Upper lobe of left lung (tissue), 6 donors: ENCODE measurements around the gene HELLS. TPM values are rescaled to one million over a fixed set of nuclear protein-coding genes. Genes with fewer than 3 reads are reported as not detected.

Source experiments
- ATAC-seq, 2 donors: fragments of 200-7000 bp; cut with Tn5 transposase; one replicate each; pipeline ENCODE4 v1.9.1; 2022; ENCODE audit warnings: mild to moderate bottlenecking in 2 of 2, moderate library complexity in 2 of 2; ENCODE audit not compliant: low FRiP score in 2 of 2
- DNase-seq, 2 donors: peaks; one replicate each; pipeline ENCODE4 v3.0.0-alpha.2; 2019 to 2020
- H3K27ac ChIP-seq, 4 donors: fragments of 200-600 bp; sonication (generic); one replicate each; pipeline ENCODE4 v1.5.1; 2016 to 2019
- H3K27me3 ChIP-seq, 4 donors: fragments of 200-600 bp; sonication (generic); one replicate each; pipeline ENCODE4 v1.5.1; 2017 to 2019
- H3K36me3 ChIP-seq, 4 donors: fragments of 200-600 bp; sonication (generic); one replicate each; pipeline ENCODE4 v1.5.1; 2016 to 2019
- H3K4me1 ChIP-seq, 4 donors: fragments of 200-600 bp; sonication (generic); one replicate each; pipeline ENCODE4 v1.5.1; 2018 to 2019
- H3K4me3 ChIP-seq, 4 donors: fragments of 200-600 bp; sonication (generic); one replicate each; pipeline ENCODE4 v1.5.1; 2017 to 2019; ENCODE audit warnings: mild to moderate bottlenecking in 2 of 4, moderate library complexity in 1 of 4
- H3K9me3 ChIP-seq, 4 donors: fragments of 200-600 bp; sonication (generic); one replicate each; pipeline ENCODE4 v1.5.1; 2018 to 2019
- EP300 ChIP-seq, 4 donors: sonication (generic); formaldehyde crosslinking; IDR thresholded peaks; one replicate each; pipeline ENCODE4 v1.5.1; 2017; ENCODE audit warnings: antibody characterized with exemption in 4 of 4, control low read depth in 2 of 4
- POLR2A ChIP-seq, 4 donors: fragments of 450-650 bp; IDR thresholded peaks; one replicate each; pipeline ENCODE4 v1.5.1; 2016 to 2017; ENCODE audit warnings: antibody characterized with exemption in 4 of 4, mild to moderate bottlenecking in 2 of 4
- POLR2AphosphoS5 ChIP-seq, 2 donors: sonication (generic); formaldehyde crosslinking; IDR thresholded peaks; one replicate each; pipeline ENCODE4 v1.5.1; 2017; ENCODE audit warnings: antibody characterized with exemption in 2 of 2
- WGBS, 2 donors: methylation state at CpG; one replicate each; pipeline ENCODE4 v1.1.5; 2017 to 2018; 5-methylcytosine and 5-hydroxymethylcytosine counted together
- total RNA-seq, 6 donors: library from RNA; depleted of rRNA in 4 of 6; stranded (reverse); fragments of >200 nt in 4 of 6; gene quantifications; one replicate each; pipeline versions ENCODE4 v1.1.0 to v1.2.1, GENCODE V29; 2016 to 2021
- TF ChIP-seq, protein P1 (sequence below), 6 experiments: fragments of 450-650 bp in 4 of 6; fragments of 200-600 bp in 2 of 6; sonication (generic) in 2 of 6; IDR thresholded peaks; one replicate each; pipeline ENCODE4 v1.5.1; 2016 to 2019; ENCODE audit warnings: antibody characterized with exemption in 6 of 6
- donor health status: DM: no; HTN: no; CAD: no; lungs with moderate emphysema.
- donor health status: DM: no; HTN: yes; CAD: no; lungs with severe emphysema.

The HELLS gene
- total RNA-seq, 6 donors from 2014 or later, result 4.0 to 9.3 (median 5.9) TPM

DNA sequence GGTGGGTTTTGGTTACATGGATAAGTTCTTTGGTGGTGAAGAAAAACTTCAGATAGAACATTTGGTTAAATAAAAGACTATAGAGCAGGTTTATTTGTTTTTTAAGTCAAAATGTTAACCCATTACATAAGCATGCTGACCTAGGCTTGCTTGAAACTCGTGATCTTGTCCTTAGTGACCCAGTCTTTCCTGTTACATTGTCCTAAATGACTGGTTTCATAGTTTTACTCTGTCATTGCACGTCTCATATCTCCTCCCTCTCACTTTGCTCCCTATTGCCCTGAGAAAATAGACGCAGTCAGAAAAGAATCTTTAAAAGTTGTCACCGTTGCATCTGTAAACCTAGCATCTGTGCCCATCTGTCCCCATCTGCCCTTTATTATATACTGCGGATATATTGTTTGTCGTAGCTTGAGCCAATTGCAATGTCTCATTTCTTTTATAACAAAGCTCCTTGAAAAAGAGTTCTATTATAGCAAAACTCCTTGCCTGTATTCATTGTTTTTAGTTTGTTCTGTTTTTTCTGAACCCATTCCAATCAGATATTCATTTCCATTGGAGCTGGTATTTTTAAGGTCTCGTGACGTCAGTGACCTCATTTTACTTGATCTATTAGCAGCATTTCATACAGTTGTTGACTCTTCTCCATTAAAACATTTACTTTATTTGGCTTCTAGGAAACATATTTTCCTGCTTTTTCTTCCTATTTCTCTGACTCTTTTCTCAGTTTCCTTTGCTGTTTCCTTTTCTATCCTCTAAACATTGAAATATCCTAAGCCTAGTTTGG is 57.3 kb downstream of the HELLS start:
- TF ChIP-seq POLR2AphosphoS5 (IDR thresholded peaks at IDR 0.05), result no peak
- no peak for TF ChIP-seq EP300 (IDR thresholded peaks at IDR 0.05)
- TF ChIP-seq, protein P1, sequence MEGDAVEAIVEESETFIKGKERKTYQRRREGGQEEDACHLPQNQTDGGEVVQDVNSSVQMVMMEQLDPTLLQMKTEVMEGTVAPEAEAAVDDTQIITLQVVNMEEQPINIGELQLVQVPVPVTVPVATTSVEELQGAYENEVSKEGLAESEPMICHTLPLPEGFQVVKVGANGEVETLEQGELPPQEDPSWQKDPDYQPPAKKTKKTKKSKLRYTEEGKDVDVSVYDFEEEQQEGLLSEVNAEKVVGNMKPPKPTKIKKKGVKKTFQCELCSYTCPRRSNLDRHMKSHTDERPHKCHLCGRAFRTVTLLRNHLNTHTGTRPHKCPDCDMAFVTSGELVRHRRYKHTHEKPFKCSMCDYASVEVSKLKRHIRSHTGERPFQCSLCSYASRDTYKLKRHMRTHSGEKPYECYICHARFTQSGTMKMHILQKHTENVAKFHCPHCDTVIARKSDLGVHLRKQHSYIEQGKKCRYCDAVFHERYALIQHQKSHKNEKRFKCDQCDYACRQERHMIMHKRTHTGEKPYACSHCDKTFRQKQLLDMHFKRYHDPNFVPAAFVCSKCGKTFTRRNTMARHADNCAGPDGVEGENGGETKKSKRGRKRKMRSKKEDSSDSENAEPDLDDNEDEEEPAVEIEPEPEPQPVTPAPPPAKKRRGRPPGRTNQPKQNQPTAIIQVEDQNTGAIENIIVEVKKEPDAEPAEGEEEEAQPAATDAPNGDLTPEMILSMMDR (IDR thresholded peaks at IDR 0.05), result no peak
- TF ChIP-seq POLR2A (IDR thresholded peaks at IDR 0.05), result no peak
- DNase-seq, result no peak

GRCh38 chr10:94607111-94607510 is 61.5 kb downstream of the HELLS start:
- Histone ChIP-seq H3K9me3 (no peaks in the 10 kb centered on the region), H3K27me3 (no peaks in the 10 kb centered on the region), H3K4me1 (no peaks in the 10 kb centered on the region), H3K4me3 (no peak overlapping the region), H3K36me3 (no peaks in the 10 kb centered on the region), H3K27ac (no peak overlapping the region)
- ATAC-seq (no peak), DNase-seq (no peak)
- TF ChIP-seq EP300 (IDR thresholded peaks at IDR 0.05), result no peak
- TF ChIP-seq, protein P1 (IDR thresholded peaks at IDR 0.05), result no peak
- no peak for TF ChIP-seq POLR2A (IDR thresholded peaks at IDR 0.05)
- no peak for TF ChIP-seq POLR2AphosphoS5 (IDR thresholded peaks at IDR 0.05)
- WGBS, 2 donors, result 90 to 92% methylated on average over 1 of the region's 1 CpG

More for the DNA sequence above, 57.3 kb downstream of the HELLS start:
- 92 to 93% methylated on average over 8 of the region's 8 CpGs for WGBS, 2 donors
- H3K9me3 ChIP-seq, result no peaks in the 10 kb centered on the region
- no peak overlapping the region for H3K27ac ChIP-seq
- ATAC-seq, result no peak
- no peaks in the 10 kb centered on the region for H3K36me3 ChIP-seq
- no peak overlapping the region for H3K4me3 ChIP-seq
- H3K4me1 ChIP-seq, result no peaks in the 10 kb centered on the region
- no peaks in the 10 kb centered on the region for H3K27me3 ChIP-seq

- no peak for ATAC-seq
- WGBS, 2 donors, result 83 to 90% methylated on average over 4 of the region's 4 CpGs
These were observed 63.0 kb downstream of the HELLS start for GRCh38 chr10:94608559-94608958.

DNA sequence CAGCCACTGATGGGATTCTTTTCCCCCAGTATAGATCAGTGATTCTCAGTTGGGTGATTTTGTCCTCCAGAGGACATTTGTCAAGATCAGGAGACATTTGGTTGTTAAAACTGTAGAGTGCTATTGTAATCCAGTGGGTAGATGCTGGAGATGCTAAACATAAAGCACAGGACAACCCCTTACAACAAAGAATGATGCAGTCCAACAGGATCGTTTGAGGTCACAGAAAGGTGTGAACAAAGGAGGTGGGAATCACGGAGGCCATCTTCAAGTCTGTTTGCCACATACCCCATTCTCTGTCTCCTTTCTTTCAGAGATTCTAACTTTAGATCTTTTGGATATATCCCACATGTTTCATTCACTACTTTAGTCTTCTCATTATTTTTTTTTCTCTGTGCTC is 69.0 kb downstream of the HELLS start:
- no peak for TF ChIP-seq POLR2A (IDR thresholded peaks at IDR 0.05)
- 76 to 94% methylated on average over 2 of the region's 2 CpGs for WGBS, 2 donors
- no peaks in the 10 kb centered on the region for H3K36me3 ChIP-seq
- DNase-seq, result no peak
- H3K4me1 ChIP-seq, result no peaks in the 10 kb centered on the region
- ATAC-seq, result no peak
- H3K27ac ChIP-seq, result no peak overlapping the region
- no peaks in the 10 kb centered on the region for H3K9me3 ChIP-seq
- H3K4me3 ChIP-seq, result no peak overlapping the region
- H3K27me3 ChIP-seq, result no peaks in the 10 kb centered on the region

More at GRCh38 chr10:94608559-94608958, 63.0 kb downstream of the HELLS start:
- Histone ChIP-seq H3K4me1 (no peaks in the 10 kb centered on the region), H3K9me3 (no peaks in the 10 kb centered on the region), H3K27ac (no peak overlapping the region), H3K4me3 (no peak overlapping the region), H3K27me3 (no peaks in the 10 kb centered on the region), H3K36me3 (no peaks in the 10 kb centered on the region)
- no peak for DNase-seq
- TF ChIP-seq, protein P1 (IDR thresholded peaks at IDR 0.05), result no peak
- TF ChIP-seq POLR2A (IDR thresholded peaks at IDR 0.05), result no peak
- TF ChIP-seq EP300 (IDR thresholded peaks at IDR 0.05), result no peak
- no peak for TF ChIP-seq POLR2AphosphoS5 (IDR thresholded peaks at IDR 0.05)

- DNase-seq (no peak), ATAC-seq (no peak)
- H3K4me3 ChIP-seq, result no peak overlapping the region
- no peaks in the 10 kb centered on the region for H3K27me3 ChIP-seq
- no peaks in the 10 kb centered on the region for H3K36me3 ChIP-seq
- H3K27ac ChIP-seq, result no peak overlapping the region
- WGBS, 2 donors, result 66 to 77% methylated on average over 5 of the region's 5 CpGs
- H3K9me3 ChIP-seq, result no peaks in the 10 kb centered on the region
- no peak for TF ChIP-seq EP300 (IDR thresholded peaks at IDR 0.05)
- no peak for TF ChIP-seq POLR2AphosphoS5 (IDR thresholded peaks at IDR 0.05)
- TF ChIP-seq POLR2A (IDR thresholded peaks at IDR 0.05), result no peak
- no peaks in the 10 kb centered on the region for H3K4me1 ChIP-seq
These were observed 71.9 kb downstream of the HELLS start for GRCh38 chr10:94617389-94617944.
